Measurements from ENCODE around the gene IDUA.

IDUA gene

DNA sequence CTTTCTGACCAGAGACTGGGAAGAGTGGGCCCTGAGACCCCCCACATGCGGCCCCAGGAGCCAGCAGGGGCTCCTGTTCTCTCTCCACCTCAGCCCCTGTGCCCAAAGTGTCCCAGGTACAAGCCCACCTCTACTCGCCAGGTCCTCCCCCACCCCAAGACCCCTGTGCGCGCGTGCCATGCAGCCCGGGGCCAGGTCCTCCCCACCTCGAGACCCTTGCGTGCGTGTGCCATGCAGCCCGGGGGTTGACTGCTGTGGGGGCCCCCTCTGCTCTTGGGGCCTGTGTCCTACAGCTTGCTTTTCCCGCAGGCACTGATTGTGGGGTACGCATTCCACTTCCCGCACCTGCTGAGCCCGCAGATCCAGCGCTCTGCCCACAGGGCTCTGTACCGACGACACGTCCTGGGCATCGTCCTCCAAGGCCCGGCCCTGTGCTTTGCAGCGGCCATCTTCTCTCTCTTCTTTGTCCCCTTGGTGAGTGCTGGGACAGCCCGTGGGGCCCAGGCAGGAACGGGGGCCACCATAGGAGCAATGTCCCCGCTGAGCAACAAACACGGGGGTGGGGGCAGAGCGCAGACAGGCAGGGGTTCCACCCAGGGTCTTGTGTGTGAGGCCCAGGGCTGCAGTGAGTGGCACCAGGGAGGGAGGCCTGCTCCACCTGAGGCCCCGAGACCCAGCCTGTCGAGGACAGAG lies 33.8 kb upstream of the IDUA start:
- H3K9me3 Mint-ChIP-seq = no peaks in the 10 kb centered on the region
- no peak overlapping the region for H3K4me3 Mint-ChIP-seq
- H3K27me3 Mint-ChIP-seq = no peaks in the 10 kb centered on the region
- H3K36me3 Mint-ChIP-seq (ENCODE audit: low read depth) = peaks cover 84% of the 10 kb centered on the region
- H3K27ac Mint-ChIP-seq = no peak overlapping the region
- intact Hi-C loops (cut with micrococcal nuclease) = no loop called here
- no peaks in the 10 kb centered on the region for H3K4me1 Mint-ChIP-seq (ENCODE audit: low read depth)

DNA sequence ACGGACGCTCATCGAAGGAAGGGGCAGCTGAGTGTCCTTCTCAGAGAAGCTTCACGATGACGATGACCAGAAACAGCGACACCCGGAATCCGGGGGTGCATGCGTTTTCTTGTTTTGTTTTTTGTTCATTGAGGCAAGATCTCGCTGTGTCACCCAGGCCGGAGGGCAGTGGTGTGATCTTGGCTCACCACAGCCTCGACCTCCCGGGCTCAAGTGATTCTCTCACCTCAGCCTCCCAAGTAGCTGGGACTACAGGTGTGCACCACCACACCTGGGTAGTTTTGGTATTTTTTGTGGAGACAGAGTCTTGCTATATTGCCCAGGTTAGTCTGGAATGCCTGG lies 33.3 kb upstream of the IDUA start:
- no peaks in the 10 kb centered on the region for H3K27me3 Mint-ChIP-seq
- no peak overlapping the region for H3K27ac Mint-ChIP-seq
- peaks cover 84% of the 10 kb centered on the region for H3K36me3 Mint-ChIP-seq (ENCODE audit: low read depth)
- intact Hi-C loops (cut with micrococcal nuclease) = no loop called here
- no peak overlapping the region for H3K4me3 Mint-ChIP-seq
- no peaks in the 10 kb centered on the region for H3K4me1 Mint-ChIP-seq (ENCODE audit: low read depth)
- no peaks in the 10 kb centered on the region for H3K9me3 Mint-ChIP-seq

DNA sequence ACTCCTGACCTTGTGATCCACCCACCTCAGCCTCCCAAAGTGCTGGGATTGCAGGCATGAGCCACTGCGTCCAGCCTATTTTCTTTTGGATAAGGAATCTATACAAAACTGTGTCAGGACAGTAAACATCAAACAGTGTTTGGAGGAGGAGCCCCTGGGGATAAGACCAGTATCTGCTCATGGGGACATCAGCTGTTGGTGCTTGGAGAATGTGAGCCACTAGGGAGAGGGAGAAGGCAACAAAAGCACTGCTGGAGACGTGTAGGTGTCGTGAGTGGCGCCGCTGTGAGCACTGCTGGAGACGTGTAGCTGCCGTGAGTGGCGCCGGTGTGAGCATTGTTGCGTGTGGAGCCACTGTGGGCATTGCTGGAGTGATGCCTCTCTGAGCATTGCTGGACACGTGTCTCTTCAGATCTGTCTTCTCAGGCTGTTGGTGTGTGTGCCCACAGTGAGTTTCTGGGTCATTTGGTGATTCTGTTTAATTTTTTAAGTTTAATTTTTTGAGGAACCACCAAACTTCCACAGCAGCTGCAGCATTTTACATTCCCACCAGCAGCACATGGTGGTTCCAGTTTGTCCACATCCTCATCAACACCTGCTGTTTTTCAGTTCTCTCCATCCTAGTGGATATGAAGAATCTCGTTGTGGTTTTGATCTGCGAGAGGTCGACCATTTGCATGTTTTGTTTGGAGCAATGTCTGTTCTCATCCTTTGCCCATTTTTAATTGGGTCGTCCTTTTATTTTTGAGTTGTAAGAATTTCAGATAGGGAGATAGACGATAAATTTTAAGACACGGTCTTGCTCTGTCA lies 32.4 kb upstream of the IDUA start:
- intact Hi-C loops (cut with micrococcal nuclease) = no loop called here
- no peaks in the 10 kb centered on the region for H3K4me1 Mint-ChIP-seq (ENCODE audit: low read depth)
- no peaks in the 10 kb centered on the region for H3K27me3 Mint-ChIP-seq
- no peak overlapping the region for H3K27ac Mint-ChIP-seq
- H3K36me3 Mint-ChIP-seq (ENCODE audit: low read depth) = peaks cover 93% of the 10 kb centered on the region
- H3K9me3 Mint-ChIP-seq = no peaks in the 10 kb centered on the region
- H3K4me3 Mint-ChIP-seq = no peak overlapping the region

DNA sequence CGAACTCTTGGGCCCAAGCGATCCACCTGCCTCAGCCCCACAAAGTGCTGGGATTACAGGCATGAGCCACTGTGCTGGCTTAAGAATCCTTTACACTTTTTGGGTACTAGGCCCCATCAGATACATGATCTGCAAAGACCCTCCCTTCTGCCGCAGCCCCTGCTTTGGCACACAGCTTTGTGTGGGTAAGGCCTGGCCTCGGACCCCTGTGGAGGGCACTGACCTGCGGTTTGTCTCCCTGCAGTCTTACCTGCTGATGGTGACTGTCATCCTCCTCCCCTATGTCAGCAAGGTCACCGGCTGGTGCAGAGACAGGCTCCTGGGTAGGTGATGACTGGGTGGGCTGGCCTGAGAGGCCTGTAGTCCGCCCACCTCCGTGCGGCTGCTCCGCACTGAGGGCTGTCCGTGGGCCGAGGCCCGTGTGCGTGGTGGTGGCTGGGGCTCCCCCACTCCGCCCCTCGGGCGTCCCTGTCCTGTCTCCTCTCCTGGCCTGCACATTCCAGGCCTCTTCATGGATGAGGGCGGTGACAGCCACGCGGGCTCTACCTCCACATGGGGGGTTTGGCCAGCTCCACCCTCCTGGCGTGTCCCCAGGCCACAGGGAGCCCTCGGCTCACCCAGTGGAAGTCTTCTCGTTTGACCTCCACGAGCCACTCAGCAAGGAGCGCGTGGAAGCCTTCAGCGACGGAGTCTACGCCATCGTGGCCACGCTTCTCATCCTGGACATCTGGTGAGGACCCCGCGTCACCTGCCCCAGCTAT lies 31.5 kb upstream of the IDUA start:
- H3K27ac Mint-ChIP-seq = no peak overlapping the region
- H3K9me3 Mint-ChIP-seq = no peaks in the 10 kb centered on the region
- no peak overlapping the region for H3K4me3 Mint-ChIP-seq
- no peaks in the 10 kb centered on the region for H3K4me1 Mint-ChIP-seq (ENCODE audit: low read depth)
- peaks cover 100% of the 10 kb centered on the region for H3K36me3 Mint-ChIP-seq (ENCODE audit: low read depth)
- intact Hi-C loops (cut with micrococcal nuclease) = no loop called here
- H3K27me3 Mint-ChIP-seq = no peaks in the 10 kb centered on the region

DNA sequence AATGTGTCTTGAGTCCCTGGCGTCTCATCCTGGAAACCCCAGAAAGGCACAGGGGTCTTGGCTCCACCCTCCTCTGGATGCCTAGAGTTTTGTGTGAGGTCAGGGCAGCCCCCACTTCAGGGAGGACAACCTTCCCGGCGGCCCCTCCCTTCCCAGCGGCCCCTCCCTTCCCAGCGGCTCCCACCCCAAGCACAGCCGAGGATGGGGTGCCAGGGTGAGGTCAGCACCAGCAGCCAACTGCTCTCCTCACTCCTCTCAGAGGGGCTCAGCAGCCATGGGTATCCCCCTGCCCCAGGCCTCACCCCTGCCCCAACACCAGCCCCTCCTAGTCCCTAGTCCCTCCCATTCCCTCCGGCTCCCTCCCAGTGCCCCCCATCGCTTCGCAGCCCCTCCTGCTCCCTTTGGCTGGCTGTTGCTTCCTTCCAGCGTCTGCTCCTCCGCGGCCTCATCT lies 30.9 kb upstream of the IDUA start:
- Mint-ChIP-seq H3K36me3 (ENCODE audit: low read depth) (peaks cover 100% of the 10 kb centered on the region), H3K9me3 (no peaks in the 10 kb centered on the region)
- intact Hi-C loops (cut with micrococcal nuclease) = no loop called here

DNA sequence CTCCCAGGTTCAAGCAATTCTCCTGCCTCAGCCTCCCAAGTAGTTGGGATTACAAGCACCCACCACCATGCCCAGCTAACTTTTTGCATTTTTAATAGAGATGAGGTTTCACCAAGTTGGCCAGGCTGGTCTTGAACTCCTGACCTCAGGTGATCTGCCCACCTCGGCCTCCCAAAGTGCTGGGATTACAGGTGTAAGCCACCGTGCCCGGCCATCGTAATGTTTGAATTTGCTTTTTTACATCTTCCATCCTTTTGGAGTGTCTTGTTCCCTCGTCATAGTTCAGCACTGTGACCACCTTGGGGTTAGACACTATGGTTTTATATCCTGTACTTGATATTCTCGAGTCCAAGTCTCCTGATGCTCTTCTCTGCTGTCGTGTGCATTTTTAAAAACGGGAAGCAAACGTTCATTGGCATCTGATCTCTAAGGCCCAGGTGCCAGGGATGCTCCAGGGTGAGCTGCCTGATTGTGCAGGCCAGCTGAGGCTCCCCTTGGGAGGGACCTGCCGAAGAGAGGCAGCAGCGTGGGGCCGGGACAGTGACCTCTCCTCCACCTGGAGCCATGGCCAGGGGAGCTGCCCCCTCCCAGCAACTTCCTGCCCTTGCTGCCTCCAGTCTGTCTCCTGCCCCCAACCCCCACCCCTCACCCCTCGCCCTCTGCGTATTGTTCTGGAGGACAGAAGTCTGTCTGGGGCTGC lies 30.2 kb upstream of the IDUA start:
- H3K27me3 Mint-ChIP-seq = no peaks in the 10 kb centered on the region
- H3K9me3 Mint-ChIP-seq = no peaks in the 10 kb centered on the region

More for the DNA sequence above, 30.9 kb upstream of the IDUA start:
- H3K27me3 Mint-ChIP-seq = no peaks in the 10 kb centered on the region
- H3K4me3 Mint-ChIP-seq = no peak overlapping the region
- no peak overlapping the region for H3K27ac Mint-ChIP-seq
- no peaks in the 10 kb centered on the region for H3K4me1 Mint-ChIP-seq (ENCODE audit: low read depth)

DNA sequence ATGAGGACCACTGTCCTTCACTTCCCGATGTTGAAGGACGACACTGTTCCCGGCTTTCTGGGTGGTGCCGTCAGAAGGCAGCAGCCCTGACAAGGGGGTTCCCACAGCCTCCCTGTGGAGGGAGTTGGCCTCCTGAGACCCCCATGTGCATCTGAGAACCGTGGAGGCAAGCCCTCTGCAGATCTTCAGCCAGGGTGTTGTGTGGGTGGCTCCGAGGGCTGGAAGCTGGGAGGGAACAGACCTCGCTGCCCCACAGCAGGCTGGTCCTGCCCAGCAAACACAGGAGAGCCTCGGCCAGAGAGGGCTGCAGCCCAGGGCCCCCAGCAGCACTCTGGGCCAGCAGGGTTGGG lies 29.6 kb upstream of the IDUA start:
- no peaks in the 10 kb centered on the region for H3K27me3 Mint-ChIP-seq
- intact Hi-C loops (cut with micrococcal nuclease) = no loop called here
- no peak overlapping the region for H3K4me3 Mint-ChIP-seq
- H3K36me3 Mint-ChIP-seq (ENCODE audit: low read depth) = peaks cover 100% of the 10 kb centered on the region
- H3K9me3 Mint-ChIP-seq = no peaks in the 10 kb centered on the region
- H3K4me1 Mint-ChIP-seq (ENCODE audit: low read depth) = no peaks in the 10 kb centered on the region
- H3K27ac Mint-ChIP-seq = no peak overlapping the region

More for the DNA sequence above, 30.2 kb upstream of the IDUA start:
- intact Hi-C loops (cut with micrococcal nuclease) = no loop called here
- no peaks in the 10 kb centered on the region for H3K4me1 Mint-ChIP-seq (ENCODE audit: low read depth)
- H3K4me3 Mint-ChIP-seq = no peak overlapping the region
- H3K27ac Mint-ChIP-seq = no peak overlapping the region
- peaks cover 100% of the 10 kb centered on the region for H3K36me3 Mint-ChIP-seq (ENCODE audit: low read depth)

DNA sequence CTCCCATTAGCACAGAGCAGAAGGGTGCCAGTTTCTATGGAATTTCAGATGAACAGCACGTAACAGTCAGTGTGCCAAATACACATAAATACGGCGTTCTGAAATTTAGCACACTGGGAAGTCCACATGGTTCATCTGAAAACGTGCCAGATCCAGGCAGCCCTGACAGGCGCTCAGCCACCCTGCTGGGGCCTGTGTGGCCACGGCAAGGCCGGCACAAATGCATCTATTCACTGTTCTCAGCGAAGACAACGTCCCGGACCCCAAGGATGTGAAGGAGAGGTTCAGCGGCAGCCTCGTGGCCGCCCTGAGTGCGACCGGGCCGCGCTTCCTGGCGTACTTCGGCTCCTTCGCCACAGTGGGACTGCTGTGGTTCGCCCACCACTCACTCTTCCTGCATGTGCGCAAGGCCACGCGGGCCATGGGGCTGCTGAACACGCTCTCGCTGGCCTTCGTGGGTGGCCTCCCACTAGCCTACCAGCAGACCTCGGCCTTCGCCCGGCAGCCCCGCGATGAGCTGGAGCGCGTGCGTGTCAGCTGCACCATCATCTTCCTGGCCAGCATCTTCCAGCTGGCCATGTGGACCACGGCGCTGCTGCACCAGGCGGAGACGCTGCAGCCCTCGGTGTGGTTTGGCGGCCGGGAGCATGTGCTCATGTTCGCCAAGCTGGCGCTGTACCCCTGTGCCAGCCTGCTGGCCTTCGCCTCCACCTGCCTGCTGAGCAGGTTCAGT lies 29.1 kb upstream of the IDUA start:
- Mint-ChIP-seq H3K27me3 (no peaks in the 10 kb centered on the region), H3K27ac (no peak overlapping the region), H3K36me3 (ENCODE audit: low read depth) (peaks cover 100% of the 10 kb centered on the region)

DNA sequence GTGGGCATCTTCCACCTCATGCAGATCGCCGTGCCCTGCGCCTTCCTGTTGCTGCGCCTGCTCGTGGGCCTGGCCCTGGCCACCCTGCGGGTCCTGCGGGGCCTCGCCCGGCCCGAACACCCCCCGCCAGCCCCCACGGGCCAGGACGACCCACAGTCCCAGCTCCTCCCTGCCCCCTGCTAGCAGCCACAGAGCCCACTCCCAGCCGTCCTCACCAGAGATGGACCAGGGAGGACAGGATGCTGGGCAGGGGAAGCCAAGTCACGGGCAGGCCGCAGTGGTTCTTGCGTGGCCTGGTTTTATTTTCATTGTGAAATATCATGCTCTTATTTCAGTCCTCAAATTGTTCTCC lies 28.6 kb upstream of the IDUA start:
- intact Hi-C loops (cut with micrococcal nuclease) = no loop called here
- no peaks in the 10 kb centered on the region for H3K4me1 Mint-ChIP-seq (ENCODE audit: low read depth)
- peaks cover 100% of the 10 kb centered on the region for H3K36me3 Mint-ChIP-seq (ENCODE audit: low read depth)
- no peak overlapping the region for H3K27ac Mint-ChIP-seq
- no peaks in the 10 kb centered on the region for H3K27me3 Mint-ChIP-seq
- H3K9me3 Mint-ChIP-seq = no peaks in the 10 kb centered on the region
- H3K4me3 Mint-ChIP-seq = no peak overlapping the region

More for the DNA sequence above, 29.1 kb upstream of the IDUA start:
- intact Hi-C loops (cut with micrococcal nuclease) = no loop called here
- Mint-ChIP-seq H3K4me3 (no peak overlapping the region), H3K4me1 (ENCODE audit: low read depth) (no peaks in the 10 kb centered on the region), H3K9me3 (no peaks in the 10 kb centered on the region)

DNA sequence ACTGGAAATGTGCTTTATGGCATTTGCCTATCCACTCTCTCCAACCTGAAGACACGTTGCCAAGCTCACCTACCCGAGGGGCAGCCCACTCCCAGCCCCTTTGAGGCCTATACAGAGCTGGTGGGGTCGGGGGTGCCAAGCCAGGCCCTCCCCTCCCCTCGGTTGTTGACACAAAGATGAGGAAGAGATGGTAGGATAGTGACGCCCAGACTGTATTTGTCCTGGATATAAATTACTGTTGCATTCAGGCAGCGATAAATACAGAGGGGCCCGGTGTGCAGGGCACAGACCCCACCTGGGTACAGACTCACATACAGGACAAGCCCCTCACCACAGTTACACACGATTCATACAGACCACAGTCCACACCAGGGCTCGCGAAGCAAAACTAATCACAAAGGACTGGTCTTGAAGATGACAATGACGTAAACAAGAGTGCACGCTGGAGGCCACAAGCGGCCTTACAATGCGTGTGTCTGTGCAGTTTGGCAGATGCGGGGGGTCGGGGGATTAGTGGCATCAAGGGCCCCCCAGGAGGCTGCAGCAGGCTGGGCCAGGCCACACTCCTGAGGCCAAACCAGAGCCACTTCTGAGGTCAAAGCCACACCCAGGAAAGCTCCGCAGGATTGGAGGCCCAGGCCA lies 28.0 kb upstream of the IDUA start:
- Mint-ChIP-seq H3K4me1 (ENCODE audit: low read depth) (no peaks in the 10 kb centered on the region), H3K9me3 (no peaks in the 10 kb centered on the region), H3K27me3 (no peaks in the 10 kb centered on the region), H3K27ac (no peak overlapping the region), H3K36me3 (ENCODE audit: low read depth) (peaks cover 100% of the 10 kb centered on the region), H3K4me3 (no peak overlapping the region)
- intact Hi-C loops (cut with micrococcal nuclease) = no loop called here

DNA sequence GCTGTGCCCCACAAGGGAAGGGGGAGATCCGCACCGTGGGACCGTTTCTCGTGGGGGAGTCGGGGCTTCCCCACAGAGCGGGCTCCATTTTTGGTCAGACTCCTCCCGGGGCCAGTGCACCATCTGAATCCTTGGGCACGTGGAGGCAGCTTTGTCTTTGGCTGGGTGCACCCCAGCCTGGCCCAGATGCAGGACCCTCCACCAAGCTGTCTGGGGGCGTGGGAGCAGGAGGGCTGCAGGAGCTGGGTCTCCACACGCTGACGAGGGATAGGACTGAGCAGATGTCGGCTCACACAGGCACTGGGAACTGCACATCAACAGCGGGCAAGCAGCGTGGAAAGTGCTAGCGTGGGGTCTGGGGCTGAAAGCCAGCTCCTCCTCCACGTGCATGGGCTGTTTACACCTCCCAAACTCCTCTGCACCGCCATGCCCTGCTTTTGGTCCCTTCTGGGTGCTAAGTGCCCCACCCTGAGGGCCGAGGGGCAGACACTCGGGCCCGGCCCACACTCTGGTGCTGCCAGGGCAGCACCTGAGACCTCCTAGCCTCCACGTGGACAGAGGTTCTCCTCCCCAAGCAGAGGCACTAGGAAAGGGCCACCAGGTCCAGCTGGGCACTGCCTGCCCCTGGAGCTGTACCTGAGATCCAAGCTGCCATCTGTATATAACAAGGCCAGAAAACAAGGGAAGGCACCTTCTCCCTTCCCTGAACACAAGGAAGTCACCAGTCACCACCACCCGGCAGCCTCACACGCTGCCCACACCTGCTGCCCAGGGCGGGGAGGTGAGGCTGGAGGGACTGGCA lies 27.3 kb upstream of the IDUA start:
- peaks cover 100% of the 10 kb centered on the region for H3K36me3 Mint-ChIP-seq (ENCODE audit: low read depth)
- intact Hi-C loops (cut with micrococcal nuclease) = no loop called here
- no peak overlapping the region for H3K4me3 Mint-ChIP-seq
- H3K4me1 Mint-ChIP-seq (ENCODE audit: low read depth) = no peaks in the 10 kb centered on the region
- no peak overlapping the region for H3K27ac Mint-ChIP-seq
- no peaks in the 10 kb centered on the region for H3K9me3 Mint-ChIP-seq
- H3K27me3 Mint-ChIP-seq = no peaks in the 10 kb centered on the region

DNA sequence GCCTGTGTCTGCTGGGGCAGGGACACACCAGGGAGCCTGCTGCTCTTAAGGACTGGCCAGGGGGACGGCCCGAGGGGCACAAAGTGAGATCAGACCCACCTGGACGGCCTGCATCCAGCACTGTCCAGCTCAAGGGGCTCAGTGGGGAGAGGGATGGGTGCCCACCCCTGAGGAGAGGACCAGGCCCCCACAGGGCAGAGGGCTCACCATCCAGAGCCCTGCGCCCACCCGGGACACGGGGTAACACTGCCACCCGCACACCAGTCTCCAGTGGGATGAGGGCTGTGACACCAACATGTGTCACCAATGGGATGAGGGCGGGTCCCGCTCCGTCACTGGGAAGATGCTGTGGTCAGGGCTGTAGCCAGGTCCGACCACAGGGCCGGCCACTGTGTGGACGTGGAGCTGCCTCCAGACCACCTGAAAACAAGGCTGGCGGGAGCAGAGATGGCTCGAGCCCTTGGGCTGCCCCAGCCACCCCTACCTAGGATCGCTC lies 26.7 kb upstream of the IDUA start:
- no peaks in the 10 kb centered on the region for H3K9me3 Mint-ChIP-seq
- H3K27me3 Mint-ChIP-seq = no peaks in the 10 kb centered on the region
- intact Hi-C loops (cut with micrococcal nuclease) = no loop called here
- H3K4me1 Mint-ChIP-seq (ENCODE audit: low read depth) = no peaks in the 10 kb centered on the region
- no peak overlapping the region for H3K27ac Mint-ChIP-seq
- H3K4me3 Mint-ChIP-seq = no peak overlapping the region
- H3K36me3 Mint-ChIP-seq (ENCODE audit: low read depth) = peaks cover 100% of the 10 kb centered on the region
